Ramos (cell line): Measurements from ENCODE around the gene CEACAM16.
"Not testable (repeated sequence)": the region's sequence is repeated elsewhere in the genome, so short reads cannot be mapped to it uniquely, and the experiment has no call there.

Experiments used
- in situ Hi-C: fragments of 300-500 bp; cut with MboI; formaldehyde crosslinking; loops from one replicate; pipeline ENCODE4 v1.14.3; 2022; ENCODE audit warnings: low sequenced_read_pairs; ENCODE audit not compliant: unreplicated experiment

Gene CEACAM16

DNA sequence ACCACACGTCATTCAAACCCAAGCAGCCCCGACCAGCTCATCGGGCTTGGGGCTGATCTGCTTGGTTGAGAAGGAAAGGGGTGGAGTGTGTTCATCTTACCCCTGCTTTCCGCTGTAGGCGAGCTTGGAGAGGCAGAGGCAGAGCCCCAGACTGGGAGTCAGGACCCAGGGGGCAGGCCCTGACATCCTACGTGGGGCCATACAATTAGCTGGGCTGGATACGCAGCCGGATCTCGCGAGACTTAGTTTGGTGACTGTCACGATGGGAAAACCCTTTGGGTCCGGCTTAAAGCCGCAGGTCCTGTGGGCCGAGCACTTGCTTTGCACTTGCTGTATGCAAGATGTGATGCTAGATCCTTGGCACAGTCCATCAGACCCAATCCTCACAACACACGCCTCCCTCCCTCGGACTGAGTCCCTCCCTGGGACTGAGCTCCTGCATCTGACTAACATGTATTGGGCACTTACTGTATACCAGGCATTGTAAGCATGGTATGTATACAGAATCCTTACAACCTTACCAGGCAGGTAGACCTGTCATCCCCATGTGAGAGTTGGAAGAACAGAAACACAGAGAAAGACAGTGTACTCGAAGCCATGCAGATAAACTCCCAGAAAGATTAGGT, 3.7 kb downstream of the CEACAM16 start:
- in situ Hi-C loops: no loop called here

DNA sequence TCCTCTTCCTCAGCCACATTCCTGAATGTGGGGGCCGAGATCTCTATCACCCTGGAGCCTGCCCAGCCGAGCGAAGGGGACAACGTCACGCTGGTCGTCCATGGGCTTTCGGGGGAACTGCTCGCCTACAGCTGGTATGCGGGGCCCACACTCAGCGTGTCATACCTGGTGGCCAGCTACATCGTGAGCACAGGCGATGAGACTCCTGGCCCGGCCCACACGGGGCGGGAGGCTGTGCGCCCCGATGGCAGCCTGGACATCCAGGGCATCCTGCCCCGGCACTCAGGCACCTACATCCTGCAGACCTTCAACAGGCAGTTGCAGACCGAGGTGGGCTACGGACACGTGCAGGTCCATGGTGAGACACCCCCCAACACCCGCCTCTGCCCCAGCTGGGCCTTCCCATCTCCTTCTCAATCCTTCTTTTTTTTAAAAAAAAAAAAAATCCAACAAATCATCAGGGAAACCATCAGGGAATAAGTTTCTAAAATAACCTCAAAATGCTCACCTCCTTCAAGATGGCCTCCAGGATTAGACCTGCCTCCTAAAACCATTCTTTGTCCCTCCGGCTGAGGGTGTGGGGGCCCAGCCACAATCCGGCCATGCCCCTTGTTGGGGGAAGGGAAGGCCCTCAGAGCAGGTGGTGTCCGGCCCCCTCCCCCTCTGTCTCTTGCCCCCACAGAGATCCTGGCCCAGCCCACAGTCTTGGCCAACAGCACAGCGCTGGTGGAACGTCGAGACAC, 4.6 kb downstream of the CEACAM16 start:
- in situ Hi-C loops: no loop called here

DNA sequence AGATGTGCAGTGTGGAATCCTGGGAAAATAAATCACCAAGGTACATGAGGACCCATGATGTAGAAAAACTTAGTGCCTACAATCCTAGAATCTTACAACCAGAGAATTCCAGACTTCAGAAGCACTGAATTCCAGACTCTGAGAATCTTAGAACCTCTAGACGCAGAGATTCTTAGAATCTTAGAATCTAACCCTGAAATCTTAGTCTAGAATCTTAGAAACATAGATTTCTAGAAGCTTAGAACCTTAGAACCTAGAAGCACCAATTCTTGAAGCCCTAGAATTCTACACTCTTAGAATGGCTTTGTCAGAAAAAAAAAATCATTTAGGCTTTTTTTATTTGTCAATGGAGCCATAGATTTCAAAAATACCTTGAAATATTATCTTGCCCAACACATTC, 6.0 kb downstream of the CEACAM16 start:
- in situ Hi-C loops: no loop called here

- in situ Hi-C loops: no loop called here
Observed at GRCh38 chr19:44705502-44706010, 6.6 kb downstream of the CEACAM16 start.

DNA sequence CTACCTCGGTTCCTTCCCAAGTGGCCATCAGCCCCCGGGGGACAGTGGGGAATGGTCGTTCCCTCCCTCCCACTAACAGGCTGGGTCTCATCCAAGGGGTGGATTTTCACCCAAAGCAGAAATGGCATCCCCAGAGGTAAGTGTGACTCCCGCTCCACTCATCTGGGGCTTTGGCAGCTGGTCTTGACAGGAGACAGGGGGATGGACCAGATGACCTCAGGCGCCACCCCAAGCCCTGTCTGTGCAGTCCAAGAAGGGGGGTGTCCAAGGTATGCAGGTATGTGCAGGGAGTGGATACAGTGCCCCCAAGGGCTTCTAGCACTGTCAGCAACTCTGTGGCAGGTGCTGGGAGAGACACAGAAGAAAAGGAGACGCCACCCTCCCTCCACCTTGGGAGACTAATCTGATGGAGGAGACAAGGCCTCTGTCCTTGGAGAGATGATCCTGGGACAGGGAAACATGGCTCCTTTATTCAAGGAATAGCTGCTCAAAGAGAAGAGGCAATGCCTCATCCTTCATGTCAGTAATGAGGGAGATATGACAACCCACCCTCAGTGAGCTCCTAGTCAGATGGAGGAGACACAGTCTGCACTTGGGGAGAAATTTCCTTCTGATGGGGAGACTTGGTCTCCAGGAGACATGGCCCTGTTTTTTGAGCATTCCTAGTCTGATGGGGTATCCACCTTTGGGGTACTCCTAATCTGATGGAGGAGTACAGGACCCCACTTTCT, 7.7 kb downstream of the CEACAM16 start:
- in situ Hi-C loops: no loop called here

DNA sequence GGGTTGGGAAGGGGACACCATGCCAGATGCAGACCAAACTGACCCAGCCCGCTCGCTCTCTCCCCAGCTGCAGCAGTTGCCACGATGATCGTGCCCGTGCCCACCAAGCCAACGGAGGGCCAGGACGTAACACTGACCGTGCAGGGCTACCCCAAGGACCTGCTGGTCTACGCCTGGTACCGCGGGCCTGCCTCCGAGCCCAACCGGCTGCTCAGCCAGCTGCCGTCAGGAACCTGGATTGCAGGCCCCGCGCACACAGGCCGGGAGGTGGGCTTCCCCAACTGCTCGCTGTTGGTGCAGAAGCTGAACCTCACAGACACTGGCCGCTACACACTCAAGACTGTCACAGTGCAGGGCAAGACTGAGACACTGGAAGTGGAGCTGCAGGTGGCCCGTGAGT, 8.8 kb downstream of the CEACAM16 start:
- in situ Hi-C loops: no loop called here

- in situ Hi-C loops: no loop called here
Observed at GRCh38 chr19:44708940-44709339, 10.0 kb downstream of the CEACAM16 start.

DNA sequence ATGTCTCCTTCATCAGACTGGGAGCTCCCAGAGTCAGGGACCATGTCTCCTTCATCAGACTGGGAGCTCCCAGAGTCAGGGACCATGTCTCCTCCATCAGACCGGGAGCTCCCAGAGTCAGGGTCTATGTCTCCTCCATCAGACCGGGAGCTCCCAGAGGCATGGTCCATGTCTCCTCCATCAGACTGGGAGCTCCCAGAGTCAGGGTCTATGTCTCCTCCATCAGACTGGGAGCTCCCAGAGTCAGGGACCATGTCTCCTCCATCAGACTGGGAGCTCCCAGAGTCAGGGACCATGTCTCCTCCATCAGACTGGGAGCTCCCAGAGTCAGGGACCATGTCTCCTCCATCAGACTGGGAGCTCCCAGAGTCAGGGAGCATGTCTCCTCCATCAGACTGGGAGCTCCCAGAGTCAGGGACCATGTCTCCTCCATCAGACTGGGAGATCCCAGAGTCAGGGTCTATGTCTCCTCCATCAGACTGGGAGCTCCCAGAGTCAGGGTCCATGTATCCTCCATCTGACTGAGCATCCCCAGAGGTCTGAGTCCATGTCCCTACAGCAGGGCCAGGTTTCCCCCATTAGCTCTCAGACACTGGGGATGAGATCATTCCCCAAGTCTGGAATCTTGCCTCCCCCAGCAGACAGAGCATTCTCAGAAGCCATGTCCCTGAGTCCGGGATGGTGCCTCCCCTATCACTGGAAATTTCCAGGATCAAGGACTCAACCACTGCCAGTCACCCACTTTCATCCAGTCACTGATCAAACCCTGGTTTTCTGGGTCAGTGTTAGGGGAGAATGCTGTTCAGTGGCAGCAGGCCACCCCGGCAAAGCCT, 10.7 kb downstream of the CEACAM16 start:
- in situ Hi-C loops: not testable (repeated sequence)

DNA sequence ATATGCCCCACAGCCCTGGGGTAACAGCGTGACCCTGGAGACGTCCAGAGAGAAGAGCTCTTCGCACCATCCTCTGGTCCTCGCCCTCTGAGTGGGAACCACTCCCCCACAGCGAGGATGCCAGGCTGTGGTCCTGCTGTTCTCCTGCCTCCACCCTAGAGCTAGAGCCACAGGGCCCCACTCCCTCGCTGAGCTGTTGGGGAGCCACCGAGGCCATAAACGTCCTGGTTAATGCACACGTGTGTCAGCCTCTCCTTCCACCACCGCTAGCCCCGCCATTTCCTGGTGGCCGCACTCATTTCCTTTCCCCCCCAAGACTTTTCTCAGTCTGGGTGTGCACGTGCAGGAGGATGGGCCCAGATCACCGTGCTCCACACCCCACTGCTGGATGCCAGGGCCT, 11.5 kb downstream of the CEACAM16 start:
- in situ Hi-C loops: no loop called here

DNA sequence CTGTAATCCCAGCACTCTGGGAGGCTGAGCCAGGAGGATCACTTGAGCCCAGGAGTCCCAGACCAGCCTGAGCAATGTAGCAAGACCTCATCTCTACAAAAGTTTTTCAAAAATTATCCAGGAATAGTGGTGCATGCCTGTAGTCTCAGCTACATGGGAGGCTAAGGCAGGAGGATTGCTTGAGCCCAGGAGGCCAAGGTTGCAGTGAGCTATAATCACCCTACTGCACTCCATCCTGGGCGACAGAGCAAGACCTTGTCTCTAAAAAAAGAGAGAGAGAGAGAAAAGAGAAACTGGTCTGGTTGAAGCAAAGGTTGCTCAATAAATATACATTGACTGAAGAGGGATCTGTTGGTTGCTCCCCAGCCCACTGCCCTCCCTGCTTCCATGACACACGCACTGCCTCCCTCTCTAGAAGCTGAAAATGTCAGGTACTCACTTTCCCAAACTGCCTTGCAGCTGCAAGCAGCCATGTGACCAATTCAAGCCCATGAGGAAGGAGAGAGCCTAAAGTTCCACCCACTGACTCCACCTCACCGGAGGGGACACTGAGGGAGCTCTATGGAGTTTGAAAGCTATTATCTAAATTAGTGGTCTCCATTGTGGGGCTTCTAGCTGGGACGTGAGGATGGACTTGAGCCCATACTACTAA, 14.0 kb downstream of the CEACAM16 start:
- in situ Hi-C loops: no loop called here

DNA sequence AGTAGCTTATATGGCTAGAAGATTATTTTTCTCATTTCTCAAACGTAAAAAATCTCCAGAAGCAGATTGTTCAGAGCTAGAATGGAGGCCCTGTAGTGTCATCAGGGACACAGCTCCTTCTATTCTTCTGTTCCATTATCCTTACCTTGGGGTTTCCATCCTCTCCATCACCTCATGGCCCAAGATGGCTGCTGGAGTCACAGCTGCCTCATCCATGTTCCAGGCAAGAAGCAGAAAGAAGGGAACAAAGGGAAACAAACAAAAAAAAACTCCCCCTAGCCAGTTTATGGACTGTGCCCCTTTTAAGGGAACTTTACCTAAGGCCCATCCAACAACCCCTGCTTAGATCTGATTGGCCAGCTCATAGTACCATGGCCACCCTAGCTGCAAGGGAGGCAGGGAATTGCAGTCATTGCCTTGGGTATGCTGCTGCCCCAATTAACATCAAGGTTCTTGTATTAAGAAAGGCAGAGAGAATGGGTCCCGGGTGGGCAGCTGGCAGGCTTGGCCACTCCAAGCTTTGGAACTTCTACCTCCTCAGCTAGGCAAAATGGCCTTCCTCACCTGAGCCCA, 15.7 kb downstream of the CEACAM16 start:
- in situ Hi-C loops: no loop called here

GRCh38 chr19:44717603-44718002, 18.7 kb downstream of the CEACAM16 start:
- in situ Hi-C loops: no loop called here

- in situ Hi-C loops: no loop called here
Observed at GRCh38 chr19:44718441-44719261, 19.7 kb downstream of the CEACAM16 start.

DNA sequence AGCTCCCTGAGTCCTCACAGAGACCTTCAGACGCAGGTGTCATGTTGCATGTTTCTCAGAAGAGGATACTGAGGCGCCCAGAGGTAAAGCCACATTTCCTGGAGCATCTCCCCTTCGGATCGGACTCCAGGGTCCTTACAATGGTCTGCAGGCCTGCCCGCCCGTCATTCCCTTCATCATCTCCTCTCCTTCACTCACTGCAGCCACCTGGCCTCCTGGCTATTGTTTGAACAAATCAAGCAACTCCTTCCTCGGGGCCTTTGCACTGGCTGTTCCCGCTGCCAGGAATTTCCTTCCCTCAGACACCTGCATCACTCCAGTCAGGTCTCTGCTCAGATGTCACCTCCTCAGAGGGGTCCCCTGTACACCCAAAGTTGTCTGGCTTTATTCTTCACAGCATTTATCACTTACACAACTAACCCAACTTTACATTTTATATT, 20.3 kb downstream of the CEACAM16 start:
- in situ Hi-C loops: no loop called here

GRCh38 chr19:44720396-44720795, 21.4 kb downstream of the CEACAM16 start:
- in situ Hi-C loops: loop anchor here (5.0 kb wide), 1 partner anchor 52 kb away; no protein-coding TSS in a partner anchor

GRCh38 chr19:44720945-44721344, 22.0 kb downstream of the CEACAM16 start:
- in situ Hi-C loops: loop anchor here (5.0 kb wide), 1 partner anchor 51 kb away; no protein-coding TSS in a partner anchor

DNA sequence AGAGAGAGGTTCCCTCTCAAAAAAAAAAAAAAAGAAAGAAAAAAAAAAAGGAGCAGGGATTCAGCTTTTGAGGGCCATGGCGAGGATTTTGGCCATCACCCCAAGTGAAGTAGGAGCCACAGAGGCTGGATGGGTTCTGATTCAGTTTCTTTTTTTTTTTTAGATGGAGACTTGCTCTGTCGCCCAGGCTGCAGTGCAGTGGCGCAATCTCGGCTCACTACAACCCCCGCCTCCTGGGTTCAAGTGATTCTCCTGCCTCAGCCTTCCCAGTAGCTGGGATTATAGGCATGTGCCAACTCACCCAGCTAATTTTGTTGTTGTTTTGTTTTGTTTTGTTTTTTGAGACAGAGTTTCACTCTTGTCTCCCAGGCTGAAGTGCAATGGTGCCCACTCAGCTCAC, 22.4 kb downstream of the CEACAM16 start:
- in situ Hi-C loops: loop anchor here (5.0 kb wide), 1 partner anchor 51 kb away; no protein-coding TSS in a partner anchor
